ENCODE measurements around the gene SNHG17.
"Not testable (repeated sequence)": the region's sequence is repeated elsewhere in the genome, so short reads cannot be mapped to it uniquely, and the experiment has no call there.

The SNHG17 gene

DNA sequence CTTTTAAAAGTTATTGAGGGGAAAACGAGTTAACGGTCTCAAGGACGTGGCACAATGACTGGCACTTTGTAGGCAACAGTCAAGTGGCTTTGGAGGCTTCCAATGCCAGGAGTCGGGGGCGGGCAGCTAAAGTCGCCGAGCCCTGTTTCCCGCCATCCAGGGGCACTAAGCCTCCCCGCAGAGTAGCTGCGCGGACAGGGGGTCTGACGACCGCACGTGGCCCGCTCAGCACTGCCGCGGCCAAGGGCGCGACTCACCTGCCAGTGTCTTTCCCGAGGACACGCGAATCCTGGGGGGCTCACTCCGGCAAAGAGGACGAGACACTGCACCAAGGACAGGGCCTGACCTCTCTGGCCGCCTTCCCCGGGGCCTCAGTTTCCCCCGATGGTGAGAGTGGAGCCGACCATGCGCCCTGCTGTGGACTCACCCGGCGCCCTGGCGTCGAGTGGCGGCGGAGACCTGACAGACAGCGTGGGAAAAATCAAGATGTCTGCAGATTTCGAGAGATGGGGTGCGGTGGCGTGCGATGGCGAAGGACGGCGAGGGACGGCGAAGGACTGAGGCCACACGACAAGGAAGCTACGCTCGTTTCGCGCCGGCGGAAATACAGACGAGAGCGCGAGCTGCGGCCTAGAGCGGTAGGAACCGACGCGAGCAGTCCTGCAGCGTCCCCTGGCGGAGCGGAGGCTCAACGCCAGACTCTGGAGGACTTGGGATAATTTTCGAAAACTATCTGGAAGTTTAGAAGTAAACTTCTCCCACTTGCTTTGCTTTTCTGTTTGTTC lies at the start of gene SNHG17:
Gene SNHG17 (minus strand): TSS at position 559 of the 785 bp plus-strand sequence.
- DNase-seq: peak; percentile 87 to 98

- DNase-seq: no peak
Observed at GRCh38 chr20:38479596-38479995, 44.5 kb upstream of the SNHG17 start.

DNA sequence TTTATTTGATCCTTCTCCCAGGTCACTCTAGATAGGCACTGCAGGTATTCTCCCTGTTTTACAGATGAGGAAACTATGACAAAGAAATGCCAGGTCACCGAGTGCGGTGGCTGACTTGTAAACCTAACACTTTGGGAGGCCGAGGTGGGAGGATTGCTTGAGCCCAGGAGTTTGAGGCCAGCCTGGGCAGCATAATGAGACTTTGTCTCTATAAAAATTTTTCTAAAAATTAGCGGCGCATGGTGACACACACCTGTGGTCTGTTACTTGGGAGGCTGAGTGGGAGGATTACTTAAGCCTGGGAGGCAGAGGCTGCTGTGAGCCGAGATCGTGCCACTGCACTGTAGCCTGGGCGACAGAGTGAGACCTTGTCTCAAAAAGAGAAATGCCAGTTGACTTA lies 42.6 kb upstream of the SNHG17 start:
- no peak for DNase-seq

DNA sequence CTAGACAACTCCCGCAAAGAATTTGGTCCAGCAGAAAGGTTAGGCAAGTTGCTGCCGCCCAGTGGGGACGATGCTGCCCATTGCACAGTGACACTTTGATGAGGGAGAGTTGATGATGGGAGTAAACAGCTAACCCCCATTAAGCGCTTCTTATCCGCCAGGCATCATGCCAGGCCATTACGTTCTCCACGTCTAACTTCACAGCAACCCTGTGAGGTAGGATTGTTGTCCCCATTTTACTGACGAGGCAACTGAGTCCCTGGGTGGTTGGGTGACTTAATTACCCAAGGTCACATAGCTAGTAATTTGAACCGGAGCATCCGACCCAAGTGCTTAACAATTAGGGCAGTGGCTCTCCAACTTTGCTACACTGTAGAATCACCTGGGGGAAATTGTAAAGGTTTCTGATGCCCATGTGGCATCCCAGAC lies 38.3 kb upstream of the SNHG17 start:
- no peak for DNase-seq

DNA sequence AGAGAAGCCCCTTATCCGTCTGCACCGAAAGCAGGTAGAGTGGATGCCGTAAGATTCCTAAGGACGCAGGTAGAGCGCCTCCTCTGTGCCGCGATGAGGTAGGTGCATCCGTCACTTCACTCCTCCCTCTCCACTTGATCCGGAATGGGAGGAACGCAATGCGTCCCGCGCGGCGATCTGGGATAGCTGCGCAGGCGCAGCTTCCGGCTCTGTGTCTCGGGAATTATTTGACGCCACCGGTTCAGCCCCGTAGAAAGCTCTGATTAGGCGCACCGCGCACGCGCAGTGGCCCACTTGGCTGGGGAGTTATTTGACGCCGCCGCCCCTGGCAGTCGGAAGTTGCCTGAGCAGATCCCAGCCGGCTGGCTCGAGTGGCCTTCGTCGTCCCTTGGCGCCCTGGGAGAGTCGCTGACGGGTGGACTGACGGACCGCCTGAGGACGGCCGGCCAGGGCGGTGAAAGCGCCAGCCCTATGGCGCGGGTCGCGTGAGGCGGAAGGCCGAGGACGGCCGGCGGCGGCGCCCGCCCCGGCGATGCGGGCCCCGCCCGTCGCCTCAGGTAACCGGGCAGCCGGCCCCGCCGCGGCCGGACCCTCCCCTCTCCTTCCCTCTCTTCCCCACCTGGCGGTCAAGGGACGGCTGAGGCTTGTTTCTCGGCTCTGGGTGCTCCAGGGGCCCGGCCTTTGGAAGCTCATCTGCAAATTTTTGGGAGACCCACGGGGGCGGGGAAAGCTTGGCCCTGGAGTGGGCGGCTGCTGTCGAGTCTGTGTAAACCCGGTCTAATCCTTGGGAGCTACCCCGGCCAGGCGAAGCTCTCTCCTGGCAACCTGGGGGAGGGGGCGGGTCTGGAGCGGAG lies 37.6 kb upstream of the SNHG17 start, which contains the start of gene RALGAPB:
Gene RALGAPB (plus strand): TSS at position 331 of the 854 bp plus-strand sequence. CDS start 15,590 bp downstream, outside the sequence.
- peak; percentile 100 for DNase-seq

GRCh38 chr20:38471987-38472512 lies 36.9 kb upstream of the SNHG17 start:
- DNase-seq: no peak

DNA sequence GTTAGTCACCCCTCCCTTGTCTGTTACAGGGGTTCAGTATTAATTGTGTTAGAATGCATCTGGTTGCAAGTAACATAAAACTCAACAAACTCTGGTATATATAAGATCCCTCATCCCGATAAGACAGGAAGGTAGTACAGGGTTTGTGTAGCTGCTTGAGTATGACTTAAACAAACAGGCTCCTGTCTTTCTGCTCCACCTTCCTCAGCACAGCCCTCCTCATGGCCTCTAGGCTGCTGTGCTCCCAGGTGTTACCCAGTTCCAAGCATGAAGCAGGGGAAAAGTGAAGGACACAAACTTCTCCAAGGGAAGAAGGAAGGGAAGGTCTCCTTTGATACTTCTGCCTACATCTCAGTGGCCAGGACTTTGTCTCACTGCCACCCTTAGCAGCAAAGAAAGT lies 36.1 kb upstream of the SNHG17 start:
- DNase-seq: no peak

DNA sequence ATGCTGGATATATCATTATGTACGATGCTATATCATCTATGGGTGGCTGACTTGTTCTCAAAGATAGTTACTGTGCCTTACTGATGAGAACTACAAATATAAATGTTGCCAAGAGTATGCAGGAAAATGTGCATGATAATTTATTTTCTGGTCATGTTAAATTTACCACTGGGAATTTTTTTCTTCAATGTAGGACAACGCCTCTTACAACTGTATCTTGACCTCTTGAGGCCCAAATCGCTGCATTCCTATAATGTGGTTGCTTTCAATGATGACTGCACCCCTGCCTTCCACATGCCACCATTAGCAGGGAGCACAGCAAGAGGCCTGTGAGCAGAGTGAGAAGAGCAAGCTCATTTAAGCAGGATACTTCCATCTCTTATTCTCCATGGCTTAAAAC lies 31.9 kb upstream of the SNHG17 start:
- no peak for DNase-seq

- no peak for DNase-seq
Observed at GRCh38 chr20:38466171-38466570, 31.0 kb upstream of the SNHG17 start.

GRCh38 chr20:38461569-38461968 lies 26.4 kb upstream of the SNHG17 start:
- DNase-seq: not testable (repeated sequence)

DNA sequence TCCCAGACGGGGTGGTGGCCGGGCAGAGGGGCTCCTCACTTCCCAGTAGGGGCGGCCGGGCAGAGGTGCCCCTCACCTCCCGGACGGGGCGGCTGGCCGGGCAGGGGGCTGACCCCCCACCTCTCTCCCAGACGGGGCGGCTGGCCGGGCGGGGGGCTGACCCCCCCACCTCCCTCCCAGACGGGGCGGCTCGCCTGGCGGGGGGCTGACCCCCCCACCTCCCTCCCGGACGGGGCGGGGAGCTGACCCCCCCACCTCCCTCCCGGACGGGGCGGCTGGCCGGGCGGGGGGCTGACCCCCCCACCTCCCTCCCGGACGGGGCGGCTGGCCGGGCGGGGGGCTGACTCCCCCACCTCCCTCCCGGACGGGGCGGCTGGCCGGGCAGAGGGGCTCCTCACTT lies 26.0 kb upstream of the SNHG17 start:
- not testable (repeated sequence) for DNase-seq

- not testable (repeated sequence) for DNase-seq
Observed at GRCh38 chr20:38460631-38461030, 25.5 kb upstream of the SNHG17 start.

DNA sequence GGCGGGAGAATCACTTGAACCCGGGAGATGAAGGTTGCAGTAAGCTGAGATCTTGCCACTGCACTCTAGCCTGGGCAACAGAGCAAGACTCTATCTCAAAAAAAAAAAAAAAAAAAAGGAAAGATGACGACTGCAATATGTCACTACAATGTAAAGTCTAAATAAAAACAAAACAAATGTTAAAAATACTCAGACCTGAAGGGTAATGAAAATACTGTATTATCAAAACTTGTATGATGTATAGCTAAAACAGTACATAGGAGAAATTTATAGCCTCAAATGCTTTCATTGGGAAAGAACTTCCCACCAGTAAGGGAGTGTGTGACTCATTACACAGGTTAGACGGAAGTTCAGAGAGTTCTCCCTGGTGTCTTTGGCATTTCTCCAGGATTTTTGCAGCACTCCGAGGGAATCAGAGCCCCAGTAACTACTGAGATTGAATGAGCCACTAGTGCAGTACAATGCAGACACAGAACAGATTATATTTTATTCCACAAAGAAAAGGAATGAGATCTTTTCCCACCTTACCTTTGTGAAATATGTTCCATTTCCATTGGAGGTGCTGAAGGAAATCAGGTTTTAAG lies 25.0 kb upstream of the SNHG17 start:
- no peak for DNase-seq

- no peak for DNase-seq
Observed at GRCh38 chr20:38458314-38458713, 23.2 kb upstream of the SNHG17 start.

GRCh38 chr20:38454556-38455473 lies 19.7 kb upstream of the SNHG17 start:
- DNase-seq: no peak

DNA sequence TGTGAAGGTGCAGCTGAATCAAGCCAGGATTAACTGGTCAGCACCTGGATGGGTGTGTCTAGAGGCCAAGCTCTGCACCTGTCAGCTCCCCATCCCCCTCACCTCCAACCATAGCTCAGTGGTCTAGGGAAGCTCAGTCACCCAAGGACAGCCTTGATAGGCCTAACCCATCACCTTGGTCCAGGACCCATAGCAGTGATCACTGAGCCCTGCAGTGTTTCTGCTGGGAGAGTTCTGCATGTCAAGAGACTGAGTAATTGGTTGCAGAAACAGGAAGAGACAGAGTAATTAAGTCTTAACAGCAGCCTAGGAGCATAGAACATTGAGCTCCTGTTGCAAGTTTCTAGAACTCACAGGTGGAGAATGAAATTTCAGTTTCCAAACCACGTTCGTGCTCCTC lies 18.8 kb upstream of the SNHG17 start:
- DNase-seq: no peak

DNA sequence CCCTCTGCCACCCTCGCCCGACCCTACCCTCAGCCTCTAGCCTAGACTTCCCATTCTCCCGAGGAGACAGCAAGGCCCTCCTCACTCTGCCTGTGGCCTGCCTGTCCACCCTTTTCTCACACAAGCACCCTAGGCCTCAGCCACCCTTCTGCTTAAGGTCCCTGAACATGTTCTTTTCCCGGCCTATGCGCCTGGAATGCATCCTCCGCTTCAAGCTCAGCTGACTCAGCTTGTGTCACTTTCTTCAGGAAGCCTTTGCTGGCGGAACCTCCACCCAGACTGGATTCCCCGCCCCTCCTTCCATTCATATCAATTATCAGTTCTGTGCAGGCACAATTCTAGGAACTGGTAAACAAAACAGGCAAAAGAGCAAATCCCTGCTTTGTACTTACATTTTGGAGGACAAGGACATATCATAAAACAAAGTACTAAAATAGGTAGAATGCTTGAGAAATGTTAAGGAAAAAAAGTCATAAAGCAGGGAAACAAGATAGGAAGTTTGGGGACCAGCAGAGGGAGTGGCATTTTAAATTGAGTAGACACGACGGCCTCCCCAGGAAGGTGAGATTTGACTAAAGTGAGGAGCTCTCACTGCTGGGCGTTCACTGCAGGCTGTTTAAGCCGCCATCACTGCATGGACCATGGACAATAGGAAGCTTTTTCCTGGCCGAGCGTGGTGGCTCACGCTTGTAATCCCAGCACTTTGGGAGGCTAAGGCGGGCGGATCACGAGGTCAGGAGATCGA lies 17.9 kb upstream of the SNHG17 start:
- DNase-seq: no peak

- DNase-seq: no peak
Observed at GRCh38 chr20:38450412-38450975, 15.4 kb upstream of the SNHG17 start.

- no peak for DNase-seq
Observed at GRCh38 chr20:38449046-38449445, 13.9 kb upstream of the SNHG17 start.

GRCh38 chr20:38447931-38448675 lies 13.0 kb upstream of the SNHG17 start:
- no peak for DNase-seq

Measured in NCI-H1930 (cell line).